SK-N-MC (cell line): ENCODE results near the gene EFHD1.
"Not testable (repeated sequence)": the region's sequence is repeated elsewhere in the genome, so short reads cannot be mapped to it uniquely, and the experiment has no call there.

ENCODE experiments used
- DNase-seq: peaks from one replicate; pipeline ENCODE4 v3.0.0-alpha.2; 2011; ENCODE audit warnings: low read depth, low spot score
- H3K27ac ChIP-seq: fragments of 200-600 bp; sonication (generic); 2 replicates; pipeline ENCODE4 v1.5.1; 2016; ENCODE audit warnings: mixed run types
- H3K36me3 ChIP-seq: fragments of 200-600 bp; sonication (generic); 2 replicates; pipeline ENCODE4 v1.6.1; 2017; ENCODE audit warnings: antibody characterized with exemption, low read length, mixed read lengths; ENCODE audit not compliant: insufficient read depth
- H3K4me3 ChIP-seq: fragments of 200-600 bp; sonication (generic); 2 replicates; pipeline ENCODE4 v1.5.1; 2016
- H3K9ac ChIP-seq: fragments of 200-600 bp; sonication (generic); 2 replicates; pipeline ENCODE4 v1.8.0; 2017; ENCODE audit warnings: mixed run types, mixed read lengths; ENCODE audit not compliant: insufficient read length
- H3K9me3 ChIP-seq: fragments of 200-600 bp; sonication (generic); 2 replicates; pipeline ENCODE4 v1.6.1; 2017; ENCODE audit warnings: low read depth, mild to moderate bottlenecking, antibody characterized with exemption, low read length, moderate library complexity, mixed read lengths
- EZH2 ChIP-seq: fragments of 200-600 bp; sonication (generic); IDR thresholded peaks from one replicate; pipeline ENCODE4 v1.6.1; 2017; ENCODE audit warnings: antibody characterized with exemption
- FOXP2 ChIP-seq: optimal IDR thresholded peaks from 2 replicates; pipeline ENCODE3; 2011; ENCODE audit warnings: mild to moderate bottlenecking, moderate library complexity; ENCODE audit not compliant: insufficient read depth; ENCODE audit errors: extremely low read length, control extremely low read depth
- POLR2AphosphoS5 ChIP-seq: IDR thresholded peaks from 2 replicates; pipeline ENCODE4 v1.6.1; 2012; ENCODE audit warnings: mild to moderate bottlenecking, low read depth, low read length, borderline replicate concordance

EFHD1 gene

DNA sequence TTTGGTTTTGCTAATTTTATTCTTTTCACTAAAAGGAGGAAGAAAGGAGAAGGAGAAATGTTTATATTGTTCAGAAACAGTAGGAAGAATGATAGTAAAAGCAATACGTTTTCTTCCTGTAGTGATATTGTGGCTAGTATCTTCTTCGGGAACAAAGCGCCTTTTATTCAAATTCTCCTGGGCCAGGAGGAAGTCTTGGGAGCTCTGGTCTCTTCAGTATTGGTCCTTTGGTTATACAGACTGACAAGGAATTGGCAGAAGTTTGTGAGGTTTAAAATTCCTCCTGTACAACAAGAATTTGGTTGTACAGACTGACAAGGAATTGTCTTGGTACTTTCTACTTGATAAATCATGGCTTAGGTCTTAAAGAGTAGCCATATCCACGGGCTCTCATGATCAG, 73.7 kb downstream of the EFHD1 start:
- Histone ChIP-seq H3K9ac (no peak overlapping the region), H3K9me3 (no peaks in the 10 kb centered on the region), H3K4me3 (no peak overlapping the region), H3K27ac (no peak overlapping the region), H3K36me3 (peaks cover 58% of the 10 kb centered on the region)
- TF ChIP-seq EZH2 (no peak), FOXP2 (no peak), POLR2AphosphoS5 (no peak)
- no peak for DNase-seq

DNA sequence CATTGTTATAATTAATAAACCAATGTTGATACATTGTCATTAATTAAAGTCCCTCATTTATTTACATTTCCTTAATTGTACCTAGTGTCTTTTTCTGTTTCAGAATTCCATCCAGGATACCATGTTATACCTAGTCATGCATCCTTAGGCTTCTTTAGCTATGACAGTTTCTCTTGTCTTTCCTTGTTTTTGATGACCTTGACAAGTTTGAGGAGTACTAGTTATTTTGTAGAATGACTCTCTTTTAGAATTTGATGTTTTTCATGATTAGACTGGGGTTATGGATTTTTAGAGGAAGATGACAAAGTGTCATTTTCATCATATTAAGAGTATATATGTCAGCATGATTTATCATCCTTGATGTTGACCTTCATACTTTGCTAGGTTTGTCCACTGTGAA, 80.1 kb downstream of the EFHD1 start:
- no peaks in the 10 kb centered on the region for H3K9me3 ChIP-seq
- H3K36me3 ChIP-seq: peaks cover 55% of the 10 kb centered on the region
- no peak overlapping the region for H3K27ac ChIP-seq
- H3K9ac ChIP-seq: no peak overlapping the region
- no peak overlapping the region for H3K4me3 ChIP-seq
- DNase-seq: no peak
- no peak for TF ChIP-seq EZH2
- TF ChIP-seq POLR2AphosphoS5: no peak
- no peak for TF ChIP-seq FOXP2

DNA sequence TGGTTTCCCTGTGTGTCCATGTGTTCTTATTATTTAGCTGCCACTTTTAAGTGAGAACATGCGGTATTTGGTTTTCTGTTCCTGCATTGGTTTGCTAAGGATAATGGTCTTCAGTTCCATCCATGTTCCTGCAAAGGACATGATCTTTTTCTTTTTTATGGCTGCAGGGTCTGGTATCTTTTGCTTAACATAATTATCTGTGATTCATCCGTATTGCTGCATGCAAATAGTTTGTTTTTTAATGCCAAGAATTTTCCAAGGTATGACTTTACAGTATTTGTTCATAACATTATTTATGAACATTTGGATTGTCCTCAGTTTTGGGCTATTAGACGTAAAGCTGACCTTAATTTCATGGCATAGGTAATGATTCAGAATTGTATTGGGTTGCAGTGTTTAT, 81.6 kb downstream of the EFHD1 start:
- DNase-seq: no peak
- H3K9me3 ChIP-seq: no peaks in the 10 kb centered on the region
- no peak overlapping the region for H3K9ac ChIP-seq
- H3K4me3 ChIP-seq: no peak overlapping the region
- TF ChIP-seq POLR2AphosphoS5: no peak
- H3K27ac ChIP-seq: no peak overlapping the region
- peaks cover 68% of the 10 kb centered on the region for H3K36me3 ChIP-seq

DNA sequence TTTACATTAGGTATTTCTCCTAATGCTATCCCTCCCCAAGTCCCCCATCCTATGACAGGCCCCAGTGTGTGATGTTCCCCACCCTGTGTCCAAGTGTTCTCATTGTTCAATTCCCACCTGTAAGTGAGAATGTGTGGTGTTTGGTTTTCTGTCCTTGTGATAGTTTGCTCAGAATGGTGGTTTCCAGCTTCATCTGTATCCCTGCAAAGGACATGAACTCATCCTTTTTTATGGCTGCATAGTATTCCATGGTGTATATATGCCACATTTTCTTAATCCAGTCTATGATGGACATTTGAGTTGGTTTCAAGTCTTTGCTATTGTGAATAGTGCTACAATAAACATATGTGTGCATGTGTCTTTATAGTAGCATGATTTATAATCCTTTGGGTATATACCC, 86.7 kb downstream of the EFHD1 start:
- not testable (repeated sequence) for H3K9me3 ChIP-seq, H3K4me3 ChIP-seq, H3K27ac ChIP-seq, H3K9ac ChIP-seq, DNase-seq
- H3K36me3 ChIP-seq: peaks cover 59% of the 10 kb centered on the region

DNA sequence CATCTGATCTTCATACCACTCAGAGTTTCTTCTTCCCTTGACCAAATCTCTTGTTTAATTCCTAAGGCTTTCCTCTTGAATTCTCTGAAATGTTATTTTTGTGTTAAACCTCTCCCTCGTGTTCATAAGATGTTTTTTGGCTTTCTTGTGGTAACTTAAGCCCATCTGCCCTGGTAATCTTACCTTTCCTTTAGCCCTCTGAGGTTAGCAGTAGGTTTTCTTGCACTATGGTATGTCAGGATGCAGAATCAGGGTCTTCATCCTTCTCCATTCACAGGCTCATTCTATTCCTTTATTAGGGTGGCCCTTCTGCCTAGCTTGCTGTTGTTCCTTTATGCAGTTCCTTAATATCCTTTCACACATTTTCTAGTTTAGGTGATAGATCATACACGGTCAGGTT, 87.9 kb downstream of the EFHD1 start:
- H3K9ac ChIP-seq: no peak overlapping the region
- TF ChIP-seq POLR2AphosphoS5: no peak
- TF ChIP-seq EZH2: no peak
- TF ChIP-seq FOXP2: no peak
- no peak for DNase-seq
- no peaks in the 10 kb centered on the region for H3K9me3 ChIP-seq
- peaks cover 66% of the 10 kb centered on the region for H3K36me3 ChIP-seq
- no peak overlapping the region for H3K4me3 ChIP-seq
- H3K27ac ChIP-seq: no peak overlapping the region

DNA sequence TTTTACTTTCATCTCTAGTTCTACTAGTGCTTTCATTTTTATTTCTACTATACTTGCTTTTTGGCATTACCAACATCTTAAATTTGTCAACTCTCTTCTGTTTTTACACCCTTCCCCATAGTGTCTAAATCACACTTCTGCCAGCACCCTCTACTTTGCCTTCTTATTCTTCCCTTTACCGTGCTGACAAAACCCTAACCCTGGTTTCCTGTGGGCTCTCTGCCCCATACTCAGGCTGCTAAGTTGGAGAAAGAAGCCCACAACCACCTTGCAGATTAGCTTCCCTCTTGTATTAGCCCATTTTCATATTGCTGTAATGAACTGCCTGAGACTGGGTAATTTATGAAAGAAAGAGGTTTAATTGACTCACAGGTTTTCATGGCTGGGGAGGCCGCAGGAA, 88.5 kb downstream of the EFHD1 start:
- TF ChIP-seq POLR2AphosphoS5: no peak
- no peak for TF ChIP-seq FOXP2
- no peak for TF ChIP-seq EZH2
- Histone ChIP-seq H3K4me3 (no peak overlapping the region), H3K9me3 (no peaks in the 10 kb centered on the region), H3K36me3 (peaks cover 59% of the 10 kb centered on the region), H3K9ac (no peak overlapping the region), H3K27ac (no peak overlapping the region)
- DNase-seq: no peak

DNA sequence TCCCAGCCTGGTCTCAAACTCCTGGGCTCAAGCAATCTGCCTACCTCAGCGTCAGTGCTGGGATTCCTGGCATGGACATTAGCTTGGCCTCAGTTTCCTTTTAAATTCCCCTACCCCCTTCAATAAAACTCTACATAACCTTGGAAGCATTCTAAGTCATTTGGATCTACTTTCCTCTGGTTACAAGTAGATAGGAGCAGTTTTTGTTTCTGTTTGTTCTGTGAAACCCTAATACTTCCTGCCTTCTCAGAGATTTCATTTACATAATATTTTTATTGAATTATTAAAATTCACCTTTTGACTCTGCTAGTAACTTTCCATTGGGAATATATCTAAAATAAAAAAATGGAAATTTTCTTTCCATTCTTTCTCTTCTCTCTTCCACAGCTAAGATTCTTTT, 89.6 kb downstream of the EFHD1 start:
- no peak for DNase-seq
- Histone ChIP-seq H3K27ac (no peak overlapping the region; the same call in 1 of the 2 replicates), H3K4me3 (no peak overlapping the region), H3K36me3 (peaks cover 57% of the 10 kb centered on the region), H3K9ac (no peak overlapping the region), H3K9me3 (no peaks in the 10 kb centered on the region)
- TF ChIP-seq EZH2: no peak
- no peak for TF ChIP-seq POLR2AphosphoS5
- TF ChIP-seq FOXP2: no peak

DNA sequence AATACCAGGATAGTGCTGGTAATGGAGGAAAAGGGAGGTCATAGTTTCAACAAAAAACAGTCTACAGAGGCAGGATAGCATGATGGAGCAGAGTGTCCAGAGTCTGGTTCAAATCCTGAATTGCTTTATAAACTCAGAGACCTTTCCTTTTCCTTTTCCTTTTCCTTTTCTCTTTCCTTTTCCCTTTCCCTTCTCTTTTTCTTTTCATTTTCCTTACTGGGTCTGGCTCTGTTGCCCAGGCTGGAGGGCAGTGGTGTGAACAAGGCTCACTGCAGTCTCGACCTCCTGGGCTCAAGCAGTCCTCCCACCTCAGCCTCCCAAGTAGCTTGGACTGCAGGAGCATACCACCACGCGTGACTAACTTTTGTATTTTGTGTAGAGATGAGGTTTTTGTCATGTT, 95.4 kb downstream of the EFHD1 start:
- no peak for DNase-seq
- TF ChIP-seq FOXP2 (no peak), EZH2 (no peak), POLR2AphosphoS5 (no peak)
- Histone ChIP-seq H3K9me3 (no peaks in the 10 kb centered on the region), H3K4me3 (no peak overlapping the region), H3K27ac (no peak overlapping the region), H3K9ac (no peak overlapping the region), H3K36me3 (peaks cover 41% of the 10 kb centered on the region)

DNA sequence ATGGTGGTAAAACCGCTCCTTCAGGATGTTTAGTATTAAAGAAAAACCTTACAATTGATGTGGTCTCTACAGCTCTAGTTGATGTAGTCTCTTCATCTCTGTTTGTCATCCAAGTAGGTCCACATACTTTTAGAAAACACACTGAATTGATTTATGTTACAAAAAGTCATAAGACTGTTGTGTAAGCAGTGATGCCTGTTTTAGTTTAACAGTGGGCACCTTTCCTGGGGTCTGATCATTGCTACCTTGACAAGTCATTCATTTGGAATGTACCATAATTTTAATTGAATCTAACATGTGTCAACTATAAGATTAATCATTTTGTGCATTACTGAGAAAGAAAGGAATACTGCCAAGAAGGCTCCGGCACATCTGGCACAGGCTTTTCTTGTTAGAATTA, 98.1 kb downstream of the EFHD1 start:
- peaks cover 37% of the 10 kb centered on the region for H3K36me3 ChIP-seq
- no peaks in the 10 kb centered on the region for H3K9me3 ChIP-seq
- no peak overlapping the region for H3K27ac ChIP-seq
- no peak overlapping the region for H3K9ac ChIP-seq
- no peak overlapping the region for H3K4me3 ChIP-seq
- TF ChIP-seq POLR2AphosphoS5 (no peak), FOXP2 (no peak), EZH2 (no peak)
- no peak for DNase-seq
